GM12801 (cell line): ENCODE measurements around the gene RXRA.

Experiments used
- TF ChIP-seq, protein P1 (sequence below): IDR thresholded peaks from one replicate; pipeline ENCODE4 v1.5.1; 2011; ENCODE audit warnings: control low read depth; ENCODE audit not compliant: insufficient read length; ENCODE audit errors: extremely low read depth

Gene RXRA

DNA sequence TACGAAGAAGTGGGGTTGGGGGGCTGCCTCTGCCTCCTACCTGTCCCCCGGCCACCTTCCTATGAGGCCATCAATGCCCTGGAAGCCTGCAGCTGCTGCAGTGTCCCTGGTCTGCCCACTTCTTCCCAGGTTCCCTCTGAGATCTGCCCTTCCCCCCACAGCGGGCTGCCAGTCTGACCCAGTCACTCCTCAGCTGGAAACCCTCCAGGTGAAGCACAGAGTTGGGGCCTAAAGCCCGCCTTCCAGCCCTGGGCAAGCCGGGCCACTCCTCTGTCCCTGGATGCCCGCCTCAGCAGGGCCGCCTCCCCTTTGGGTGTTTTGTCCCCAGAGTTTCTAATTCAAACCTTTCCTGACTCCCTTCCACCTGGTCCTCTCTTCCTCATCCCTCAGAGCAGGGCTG is 137.0 kb downstream of the RXRA start:
- TF ChIP-seq, protein P1, sequence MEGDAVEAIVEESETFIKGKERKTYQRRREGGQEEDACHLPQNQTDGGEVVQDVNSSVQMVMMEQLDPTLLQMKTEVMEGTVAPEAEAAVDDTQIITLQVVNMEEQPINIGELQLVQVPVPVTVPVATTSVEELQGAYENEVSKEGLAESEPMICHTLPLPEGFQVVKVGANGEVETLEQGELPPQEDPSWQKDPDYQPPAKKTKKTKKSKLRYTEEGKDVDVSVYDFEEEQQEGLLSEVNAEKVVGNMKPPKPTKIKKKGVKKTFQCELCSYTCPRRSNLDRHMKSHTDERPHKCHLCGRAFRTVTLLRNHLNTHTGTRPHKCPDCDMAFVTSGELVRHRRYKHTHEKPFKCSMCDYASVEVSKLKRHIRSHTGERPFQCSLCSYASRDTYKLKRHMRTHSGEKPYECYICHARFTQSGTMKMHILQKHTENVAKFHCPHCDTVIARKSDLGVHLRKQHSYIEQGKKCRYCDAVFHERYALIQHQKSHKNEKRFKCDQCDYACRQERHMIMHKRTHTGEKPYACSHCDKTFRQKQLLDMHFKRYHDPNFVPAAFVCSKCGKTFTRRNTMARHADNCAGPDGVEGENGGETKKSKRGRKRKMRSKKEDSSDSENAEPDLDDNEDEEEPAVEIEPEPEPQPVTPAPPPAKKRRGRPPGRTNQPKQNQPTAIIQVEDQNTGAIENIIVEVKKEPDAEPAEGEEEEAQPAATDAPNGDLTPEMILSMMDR, result no peak

GRCh38 chr9:134466869-134467616 is 140.8 kb downstream of the RXRA start:
- TF ChIP-seq, protein P1, result no peak

DNA sequence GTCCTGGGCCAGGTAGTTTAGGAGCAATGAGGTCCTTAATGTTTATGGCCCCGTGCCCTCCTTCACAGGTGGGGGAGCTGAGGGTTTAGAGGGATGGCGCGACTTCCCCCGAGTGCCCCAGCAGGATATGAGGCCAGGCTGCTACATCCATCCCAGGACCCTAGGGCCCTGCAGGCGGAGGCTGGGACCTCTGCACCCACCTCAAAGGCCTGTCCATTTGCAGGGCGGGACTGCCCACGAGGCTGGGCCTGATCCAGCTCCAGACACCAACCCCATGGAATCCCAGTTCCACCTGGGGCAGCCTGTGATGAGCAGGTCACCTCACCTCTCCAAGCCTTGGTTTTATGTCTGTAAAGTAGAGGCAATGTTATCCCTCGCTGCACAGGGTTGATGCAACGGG is 142.1 kb downstream of the RXRA start:
- TF ChIP-seq, protein P1, result no peak

DNA sequence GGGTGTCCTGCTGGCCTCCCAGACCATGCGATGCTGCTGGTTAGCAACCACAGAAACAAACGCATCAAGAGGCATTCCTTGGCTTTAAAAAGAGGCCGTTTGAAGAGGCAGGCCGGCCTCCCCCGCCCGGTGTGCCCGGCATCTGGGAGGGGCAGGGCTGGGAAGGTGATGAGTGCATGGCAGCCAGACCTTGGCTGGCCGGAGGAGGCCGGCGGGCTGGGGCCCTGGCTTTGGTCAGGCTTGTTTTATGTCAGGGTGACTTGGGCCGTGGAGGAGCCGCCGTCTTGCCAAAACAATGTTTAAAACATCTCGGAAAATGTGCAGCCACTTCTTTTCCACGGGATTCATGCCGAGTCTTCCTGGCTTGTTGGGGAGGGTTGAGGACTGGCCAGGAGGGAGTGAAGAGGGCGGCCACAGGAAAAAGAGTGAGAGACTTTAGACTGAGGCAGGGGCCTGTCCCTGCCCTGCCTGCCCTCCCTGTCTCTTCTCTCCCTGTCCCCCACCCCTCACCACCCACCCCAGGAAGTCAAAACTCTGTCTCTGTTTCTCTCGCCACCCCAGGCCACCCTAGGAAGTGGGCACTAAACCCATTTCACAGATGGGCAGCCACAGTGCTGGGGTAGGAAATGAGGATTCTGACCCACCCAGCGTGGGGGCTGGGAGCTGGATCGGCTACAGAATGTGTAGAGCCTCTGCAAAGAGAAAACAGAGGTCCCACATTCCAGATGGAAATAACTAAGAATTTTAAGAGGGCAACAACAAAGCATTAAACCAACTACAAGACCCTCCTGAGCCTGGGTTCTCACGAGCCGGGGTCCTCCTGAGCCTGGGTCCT is 143.0 kb downstream of the RXRA start:
- TF ChIP-seq, protein P1, result no peak

- TF ChIP-seq, protein P1, result no peak
Observed at GRCh38 chr9:134472256-134472655, 146.0 kb downstream of the RXRA start.

DNA sequence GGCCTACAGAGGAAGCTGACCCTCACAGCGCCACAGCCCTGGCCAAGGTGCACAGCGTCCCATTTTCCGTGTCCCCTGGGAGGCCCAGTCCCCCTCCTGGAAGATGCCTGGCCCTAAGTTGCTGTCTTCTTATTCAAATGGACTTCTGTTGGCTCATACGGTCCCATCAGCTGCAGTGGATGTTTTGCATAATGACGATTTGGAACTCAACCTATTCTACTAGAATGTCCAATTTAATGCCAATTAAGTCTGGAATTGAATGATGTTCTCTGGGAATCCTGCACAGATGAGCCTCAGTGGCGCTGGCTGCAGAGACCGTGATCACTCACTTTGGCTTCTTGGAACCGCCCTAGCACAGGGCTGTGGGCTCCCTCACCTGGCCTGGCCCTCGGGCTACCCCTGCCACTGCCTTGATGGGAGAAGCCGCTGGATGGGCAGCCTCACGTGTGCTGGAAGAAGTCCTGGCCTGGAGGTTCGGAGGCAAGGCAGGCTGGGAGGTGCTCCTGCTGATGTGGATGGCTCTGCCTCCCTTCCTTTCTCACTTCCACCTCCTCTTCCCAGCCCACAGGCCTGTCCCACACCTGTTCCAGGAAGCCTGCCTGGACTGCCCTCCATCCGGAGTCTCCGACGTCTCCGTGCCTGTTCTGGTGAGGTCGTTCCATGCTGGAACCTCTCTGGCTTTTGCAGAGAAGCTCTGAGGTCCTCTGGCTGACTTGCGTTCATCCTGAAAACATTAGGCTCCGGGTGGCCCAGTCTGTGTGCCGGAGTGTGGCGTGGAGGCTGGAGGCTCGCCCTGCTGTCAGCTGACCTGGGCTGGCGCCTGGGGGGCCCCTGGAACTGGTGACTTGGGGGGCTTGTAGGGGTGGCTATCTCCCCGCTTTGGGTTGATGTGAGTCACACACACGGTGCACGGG is 147.1 kb downstream of the RXRA start:
- TF ChIP-seq, protein P1, result no peak

DNA sequence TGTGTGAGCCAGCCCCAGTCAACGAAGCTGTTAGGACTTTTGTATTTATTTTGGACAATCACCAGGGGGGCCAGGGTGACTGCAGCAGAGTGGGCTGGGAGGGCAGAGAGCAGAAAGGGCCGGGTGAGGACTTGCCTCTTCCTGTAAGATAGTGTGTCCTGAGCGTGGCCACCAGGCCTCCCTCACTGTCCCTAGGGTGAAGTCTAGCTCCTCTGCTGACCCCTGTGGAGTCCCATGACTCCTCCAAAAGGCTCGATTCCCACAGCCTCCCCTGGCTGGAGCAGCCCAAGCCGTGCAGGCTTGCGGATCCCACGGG is 147.8 kb downstream of the RXRA start:
- TF ChIP-seq, protein P1, result no peak
